Left cardiac atrium (tissue), 4 donors: Measurements from ENCODE around the gene TGFBR3. TPM values are rescaled to one million over a fixed set of nuclear protein-coding genes. Genes with fewer than 3 reads are reported as not detected.

Experiments used
- ATAC-seq, 2 donors: fragments of 200-7000 bp; cut with Tn5 transposase; one replicate each; pipeline ENCODE4 v1.9.1; 2020; ENCODE audit warnings: mild to moderate bottlenecking in 2 of 2, moderate library complexity in 2 of 2
- DNase-seq: peaks from one replicate; pipeline ENCODE4 v3.0.0-alpha.2; 2020
- intact Hi-C, 2 donors: fragments of 100-400 bp; cut with DNase I; formaldehyde crosslinking; loops; one replicate each; pipeline versions ENCODE4 v1.14.1 to v1.15.1; 2022 to 2023
- total RNA-seq, 2 donors: library from RNA; stranded (reverse); fragmentation: NEBNext Ultra II Directional; extraction: Animal tissue kit (Norgen Biotek cat#: 25700); gene quantifications; one replicate each; pipeline ENCODE4 v1.2.1, GENCODE V29; 2021
- donor health status: DM: no; HTN: yes; CAD: no.
- donor health status: DM: no; HTN: yes; CAD: no; lungs with severe emphysema.
- donor health status: DM: yes; HTN: yes; CAD: no.
- donor health status: Dilated cardiomyopathy.

Gene TGFBR3
- total RNA-seq, 2 donors from 2014 or later = 43.8 to 56.2 TPM

DNA sequence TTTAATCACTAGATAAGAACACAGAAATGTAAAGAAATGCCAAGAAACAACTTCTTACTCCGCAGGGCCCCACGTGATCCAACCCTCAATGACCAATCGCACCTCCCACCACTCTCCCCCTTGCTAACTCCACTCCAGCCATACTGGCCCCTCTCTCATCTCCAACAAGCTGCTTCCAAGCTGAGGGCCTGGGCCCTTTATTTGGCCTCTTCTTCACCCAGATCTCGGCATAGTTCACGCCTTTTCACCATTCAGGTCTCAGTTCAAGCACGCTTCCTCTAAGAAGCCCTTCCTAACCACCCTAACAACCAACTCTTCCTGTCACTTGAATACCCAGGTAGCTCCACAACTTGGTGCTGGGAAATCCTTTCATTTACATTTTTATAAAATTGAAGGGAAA lies 110.7 kb downstream of the TGFBR3 start:
- ATAC-seq (no peak), DNase-seq (no peak)
- intact Hi-C loops = no loop called here

DNA sequence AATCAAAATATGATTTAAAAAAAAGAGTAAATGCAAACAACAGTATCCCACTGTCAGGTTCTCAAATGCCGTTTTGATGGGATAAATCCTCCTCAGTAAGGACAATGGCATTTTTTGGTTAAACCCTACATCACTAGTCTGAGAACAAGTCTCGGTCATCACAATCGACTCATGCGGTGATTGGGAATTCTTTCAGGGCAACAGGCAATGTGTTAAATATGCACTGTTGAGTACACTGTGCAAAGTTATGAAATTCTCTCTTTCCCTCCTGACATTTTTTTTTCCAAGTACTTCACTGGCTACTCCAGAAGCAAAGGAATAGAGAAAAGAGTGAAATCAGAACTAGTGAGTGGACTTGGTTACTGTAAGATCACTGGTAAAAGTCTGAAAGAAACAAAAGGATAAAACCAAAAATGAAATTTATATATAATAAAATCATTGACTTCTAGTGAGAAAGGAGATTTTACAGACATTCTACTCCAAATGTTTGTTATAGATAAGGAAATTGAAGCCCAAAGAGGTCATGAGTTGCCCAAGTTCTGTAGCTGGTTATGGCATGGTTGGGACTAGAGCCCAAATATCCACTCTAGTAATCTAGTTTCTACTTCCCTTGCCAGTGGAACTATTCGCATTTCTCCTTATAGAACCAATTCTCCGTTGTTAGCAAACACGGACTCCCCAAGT lies 111.3 kb downstream of the TGFBR3 start:
- DNase-seq = no peak
- intact Hi-C loops = no loop called here
- no peak for ATAC-seq

DNA sequence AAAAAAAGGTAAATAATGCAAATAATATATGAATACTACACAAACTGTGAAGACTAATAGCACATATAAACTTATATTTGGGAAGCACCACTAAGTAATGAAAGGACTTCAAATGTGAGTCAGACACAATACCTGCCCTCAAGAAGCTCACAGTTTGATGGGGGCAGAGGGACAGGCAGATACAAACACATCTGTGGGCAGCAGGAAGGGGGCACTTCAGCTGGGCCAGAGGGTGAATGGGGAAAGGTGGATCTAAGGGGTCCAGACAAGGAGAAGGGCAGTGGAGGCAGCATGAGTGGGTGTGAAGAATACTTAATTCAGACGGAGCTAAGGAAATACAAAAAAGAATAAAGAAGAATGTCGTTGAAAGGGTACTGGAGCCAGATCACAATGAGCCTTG lies 114.2 kb downstream of the TGFBR3 start:
- no peak for DNase-seq
- no peak for ATAC-seq
- intact Hi-C loops = no loop called here

DNA sequence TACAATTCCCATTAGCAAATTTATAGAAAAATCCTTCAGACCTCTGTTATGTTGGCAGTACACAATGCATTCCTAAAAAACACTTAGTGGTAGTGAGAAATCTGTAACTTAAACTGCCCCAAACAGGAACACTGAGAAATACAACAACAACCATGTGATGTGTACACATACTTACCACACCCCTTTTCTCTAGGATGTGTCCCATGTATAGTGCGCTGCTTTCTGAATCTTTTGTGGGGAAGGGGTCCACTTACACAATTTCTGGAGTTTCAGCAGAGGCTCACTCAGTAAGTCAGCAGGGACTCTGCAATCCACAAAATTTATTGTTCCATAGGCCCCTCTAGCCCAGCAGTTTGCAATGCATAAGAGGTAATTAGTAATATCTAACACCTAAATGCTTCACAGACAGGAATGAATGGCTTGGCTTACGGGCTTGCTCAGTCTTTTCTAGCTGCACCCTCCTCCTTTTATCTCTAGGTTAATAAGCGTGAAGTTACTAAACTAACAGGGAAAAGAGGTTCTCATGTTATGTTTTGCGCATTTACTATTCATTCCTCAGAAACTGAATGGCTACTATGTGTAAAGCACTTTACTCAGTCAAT lies 115.2 kb downstream of the TGFBR3 start:
- intact Hi-C loops = no loop called here
- ATAC-seq (no peak), DNase-seq (no peak)

DNA sequence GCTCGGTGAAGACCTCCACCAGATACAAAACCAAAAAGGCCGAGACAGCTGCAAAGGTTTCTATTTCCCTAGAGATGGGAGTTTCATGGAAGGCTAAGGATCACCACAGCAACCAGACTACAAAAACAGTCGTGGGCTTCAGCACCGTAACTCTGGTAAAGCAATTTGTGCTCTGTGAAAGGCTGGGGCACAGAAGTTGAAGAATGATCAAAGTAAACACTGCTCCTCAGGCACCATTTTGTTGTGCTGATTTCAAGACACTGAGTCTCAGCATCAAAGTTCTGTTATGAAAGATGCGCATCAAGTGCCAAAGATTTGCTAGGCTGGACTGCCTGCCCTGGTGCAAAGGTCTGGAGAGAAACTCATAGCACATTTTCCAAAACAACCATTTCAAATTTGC lies 116.2 kb downstream of the TGFBR3 start:
- ATAC-seq = peak; percentile 23 to 70
- no peak for DNase-seq
- intact Hi-C loops = no loop called here

DNA sequence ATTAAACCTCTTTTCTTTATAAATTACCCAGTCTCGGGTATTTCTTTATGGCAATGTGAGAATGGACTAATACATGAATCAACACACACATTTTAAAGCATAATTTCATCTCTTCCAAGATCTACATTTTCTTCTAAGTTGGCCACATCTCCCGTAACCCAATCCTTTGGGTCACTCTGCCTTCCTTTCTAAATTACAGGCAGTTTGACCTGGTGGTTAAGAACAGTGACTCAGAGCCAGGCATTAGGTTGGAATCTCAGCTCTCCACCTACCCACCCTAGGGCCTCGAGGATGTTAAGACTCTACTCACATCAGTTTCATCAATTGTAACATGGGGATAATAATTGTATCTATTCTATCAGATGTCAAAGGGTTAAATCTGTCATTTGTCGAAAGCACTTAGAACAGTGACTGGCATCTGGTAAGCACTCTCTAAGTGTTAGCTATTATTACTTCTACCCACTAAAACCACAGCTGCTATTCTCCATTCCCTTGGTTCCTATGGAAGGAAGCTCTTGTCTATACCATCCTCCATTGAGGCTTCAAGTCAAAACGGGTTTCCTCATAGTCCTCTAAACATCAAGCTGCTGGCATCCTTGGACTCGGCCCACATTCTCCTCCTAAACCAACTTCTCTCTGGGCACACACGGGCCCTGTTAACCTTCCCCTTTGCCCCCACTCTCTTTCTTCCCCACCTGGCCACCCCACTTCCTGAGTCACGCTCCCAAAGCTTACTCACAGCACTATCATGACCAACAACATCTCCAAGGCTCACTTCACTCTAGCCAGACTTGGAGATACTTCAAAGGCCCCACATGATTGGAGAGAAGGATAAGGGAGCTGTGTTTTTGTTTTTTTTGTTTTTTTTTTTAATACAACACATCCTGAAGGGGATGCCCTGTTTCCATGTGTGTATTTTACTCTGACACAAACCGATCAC lies 116.9 kb downstream of the TGFBR3 start:
- intact Hi-C loops = no loop called here
- DNase-seq = no peak
- ATAC-seq = peak in 1 of 2 donors; percentile 53

DNA sequence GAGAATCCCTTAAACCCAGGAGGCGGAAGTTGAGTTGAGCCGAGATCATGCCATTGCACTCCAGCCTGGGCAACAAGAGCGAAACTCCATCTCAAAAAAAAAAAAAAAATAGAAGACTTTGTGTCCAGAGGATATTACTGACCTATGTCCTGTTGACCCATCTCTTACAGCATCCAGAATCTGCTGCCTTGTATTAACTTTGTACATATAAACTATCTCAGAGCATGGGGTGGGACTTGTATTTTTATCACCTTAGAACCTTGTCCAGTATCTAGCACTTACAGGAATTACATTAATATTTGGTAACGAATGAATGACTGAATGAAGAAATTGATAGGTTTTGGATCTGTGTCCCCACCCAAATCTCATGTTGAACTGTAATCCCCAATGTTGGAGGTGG lies 117.8 kb downstream of the TGFBR3 start:
- ATAC-seq (no peak), DNase-seq (no peak)
- intact Hi-C loops = no loop called here

DNA sequence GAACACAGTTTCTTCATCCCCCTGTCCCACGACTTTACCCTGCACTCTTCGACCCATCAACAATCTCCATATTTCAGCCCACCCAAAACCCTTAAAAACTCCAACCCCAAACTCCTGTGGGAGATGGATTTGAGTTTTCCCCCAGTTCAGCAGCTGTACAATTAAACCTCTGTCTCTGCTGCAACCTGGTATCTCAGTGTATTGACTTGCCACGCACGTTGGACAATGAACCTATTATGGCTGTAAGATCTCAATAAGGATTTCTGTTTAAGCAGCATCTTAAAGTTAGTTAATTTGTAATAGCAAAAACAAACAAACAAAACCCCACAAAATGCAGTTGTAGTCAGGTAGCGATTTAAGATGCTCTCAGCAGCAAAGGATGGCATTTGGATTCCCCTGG lies 119.1 kb downstream of the TGFBR3 start:
- DNase-seq = no peak
- ATAC-seq = no peak
- intact Hi-C loops = no loop called here

DNA sequence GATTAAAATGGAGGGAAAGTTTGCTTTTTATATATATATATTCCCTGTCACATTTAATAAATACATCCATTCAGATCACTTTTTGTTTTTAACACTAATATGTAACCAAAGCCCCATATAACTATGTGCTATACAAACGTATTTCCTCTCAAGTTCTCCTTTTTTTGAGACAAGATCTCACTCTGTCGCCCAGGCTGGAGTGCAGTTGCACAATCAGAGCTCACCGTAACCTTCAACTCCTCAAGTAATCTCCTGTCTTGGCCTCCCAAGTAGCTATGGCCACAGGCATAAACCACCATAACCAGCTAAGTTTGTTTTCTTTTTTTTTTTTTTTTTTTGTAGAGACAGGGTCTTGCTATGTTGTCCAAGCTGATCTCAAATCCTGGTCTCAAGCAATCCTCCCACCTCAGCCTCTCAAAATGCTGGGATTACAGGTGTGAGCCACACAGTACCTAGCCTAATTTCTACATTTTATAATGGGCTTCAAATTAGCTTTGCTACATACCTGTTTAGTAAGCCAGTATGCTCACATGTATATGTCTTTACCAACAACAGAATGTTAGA lies 120.0 kb downstream of the TGFBR3 start:
- intact Hi-C loops = no loop called here
- ATAC-seq (no peak), DNase-seq (no peak)

DNA sequence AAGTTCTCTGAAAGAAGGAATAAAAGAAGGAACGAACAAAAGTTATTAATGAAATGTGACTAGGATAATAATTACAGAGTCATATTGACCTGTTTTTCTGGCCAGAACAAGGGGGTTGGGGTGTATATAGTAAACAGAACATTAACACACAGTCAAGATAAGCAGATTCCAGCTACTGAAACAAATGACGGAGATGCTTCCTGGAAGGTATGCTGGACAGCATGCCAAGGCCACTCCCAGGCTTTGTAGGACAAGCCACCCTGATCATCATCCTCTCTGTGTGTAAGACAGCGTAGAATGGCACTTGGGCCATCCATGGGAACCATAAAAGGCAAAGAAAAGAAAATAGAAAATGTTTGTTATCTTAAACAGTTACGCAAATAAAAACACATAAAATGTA lies 120.7 kb downstream of the TGFBR3 start:
- intact Hi-C loops = no loop called here
- no peak for DNase-seq
- no peak for ATAC-seq

DNA sequence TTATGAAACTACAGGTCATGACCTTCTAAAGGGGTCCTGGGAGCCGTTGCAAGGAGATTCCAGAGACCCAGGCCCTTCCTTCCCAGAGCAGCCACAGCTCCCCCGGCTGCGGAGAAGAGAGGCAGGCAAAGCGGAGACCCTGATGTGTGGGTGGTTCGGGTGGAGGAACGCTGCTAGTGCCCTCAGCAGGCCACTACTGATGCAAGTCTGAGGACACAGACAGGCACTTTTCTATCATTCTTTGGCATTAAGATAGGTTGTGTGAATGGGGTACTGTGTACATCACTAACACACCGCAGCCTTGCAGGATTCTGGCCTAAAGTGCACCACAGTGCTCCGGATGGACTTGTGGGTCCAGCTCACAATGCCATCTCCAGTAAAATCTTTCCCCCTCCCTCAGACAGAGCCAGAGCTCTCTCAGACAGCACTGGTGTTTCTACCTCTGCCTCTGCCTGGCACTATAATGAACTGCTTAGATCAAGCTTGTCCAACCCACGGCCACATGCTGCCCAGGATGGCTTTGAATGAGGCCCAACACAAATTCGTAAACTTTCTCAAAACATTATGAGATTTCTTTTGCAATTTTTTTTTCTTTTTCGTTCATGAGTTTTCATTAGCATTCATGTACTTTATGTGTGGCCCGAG lies 121.4 kb downstream of the TGFBR3 start:
- DNase-seq (no peak), ATAC-seq (no peak)
- intact Hi-C loops = no loop called here

DNA sequence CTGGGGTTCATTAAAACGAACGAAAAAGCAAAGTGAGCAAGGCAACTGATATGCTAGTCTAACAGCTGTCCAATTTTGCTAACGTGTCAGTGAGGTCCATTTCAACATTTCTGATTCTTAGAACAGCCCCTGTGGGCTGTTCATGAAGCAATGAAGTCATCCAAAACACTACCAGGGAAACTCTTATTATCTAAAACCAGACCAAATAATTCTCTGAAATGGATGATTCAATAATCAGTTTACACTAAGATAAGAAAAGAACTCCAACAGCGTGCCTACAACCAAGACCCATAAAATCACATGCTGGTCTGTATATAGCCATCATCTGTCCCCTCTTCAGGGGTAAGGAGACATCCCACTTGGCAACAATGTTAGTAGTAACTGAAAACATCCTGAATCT lies 122.7 kb downstream of the TGFBR3 start:
- intact Hi-C loops = no loop called here
- DNase-seq = no peak
- ATAC-seq = peak; percentile 67 to 84

DNA sequence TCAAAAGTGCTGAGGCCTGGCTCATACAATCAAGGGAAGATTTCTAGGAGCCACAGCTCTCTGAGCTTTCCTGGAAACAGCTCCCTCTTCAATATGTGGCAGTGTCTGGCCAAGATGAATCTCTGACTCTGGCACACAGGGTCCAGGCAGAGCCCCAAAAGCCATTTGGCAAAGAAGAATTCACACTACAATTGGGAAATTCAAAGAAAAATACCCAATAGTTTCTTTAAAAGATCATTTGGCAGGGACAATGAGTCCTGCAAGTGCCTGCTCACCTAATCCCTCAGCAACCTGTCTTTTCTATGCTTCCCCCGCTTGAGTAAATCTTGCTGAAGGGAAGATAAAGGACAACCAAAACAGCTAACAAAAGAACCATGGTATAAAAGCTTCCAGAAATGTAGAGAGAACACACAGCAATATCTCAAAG lies 124.6 kb downstream of the TGFBR3 start:
- peak; percentile 38 to 75 for ATAC-seq
- intact Hi-C loops = no loop called here
- no peak for DNase-seq

DNA sequence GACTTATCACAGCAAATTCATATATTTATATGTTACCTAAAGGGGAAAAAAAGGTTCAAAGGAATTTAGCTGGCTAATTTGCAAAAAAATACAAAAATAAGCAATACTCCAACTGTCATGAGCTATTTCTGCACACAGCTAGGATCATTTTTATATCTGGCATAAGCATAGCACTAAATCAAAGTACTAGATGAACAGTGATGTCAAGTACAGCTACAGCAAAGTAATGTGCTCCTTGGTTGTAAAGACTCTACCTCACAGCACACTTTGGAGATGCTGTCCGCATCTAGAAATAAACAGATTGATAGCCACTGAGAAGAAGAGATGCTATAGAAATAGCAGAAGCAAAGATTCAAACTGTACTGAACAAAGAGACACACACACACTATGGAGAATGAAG lies 125.4 kb downstream of the TGFBR3 start:
- ATAC-seq = no peak
- DNase-seq = no peak
- intact Hi-C loops = no loop called here

DNA sequence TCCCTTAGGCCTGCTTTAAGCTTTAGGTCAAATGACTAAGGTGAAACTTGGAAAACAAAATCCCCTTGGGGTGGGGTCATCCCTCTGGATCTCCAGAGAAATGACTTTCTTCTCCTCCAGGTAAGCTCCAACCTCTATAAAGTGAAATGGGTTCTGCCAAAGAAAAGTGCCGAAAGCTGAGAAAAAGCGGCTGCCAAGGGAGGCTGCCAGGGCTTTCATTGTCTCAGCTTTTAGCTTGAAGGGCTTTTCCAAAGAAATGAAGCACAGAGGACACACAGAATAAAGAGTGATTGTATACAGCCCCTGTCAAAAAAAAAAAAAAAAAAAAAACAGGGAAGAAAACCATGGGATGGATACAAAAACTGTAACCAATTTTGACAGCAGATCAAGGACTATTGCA lies 126.9 kb downstream of the TGFBR3 start:
- DNase-seq (no peak), ATAC-seq (no peak)
- intact Hi-C loops = no loop called here

DNA sequence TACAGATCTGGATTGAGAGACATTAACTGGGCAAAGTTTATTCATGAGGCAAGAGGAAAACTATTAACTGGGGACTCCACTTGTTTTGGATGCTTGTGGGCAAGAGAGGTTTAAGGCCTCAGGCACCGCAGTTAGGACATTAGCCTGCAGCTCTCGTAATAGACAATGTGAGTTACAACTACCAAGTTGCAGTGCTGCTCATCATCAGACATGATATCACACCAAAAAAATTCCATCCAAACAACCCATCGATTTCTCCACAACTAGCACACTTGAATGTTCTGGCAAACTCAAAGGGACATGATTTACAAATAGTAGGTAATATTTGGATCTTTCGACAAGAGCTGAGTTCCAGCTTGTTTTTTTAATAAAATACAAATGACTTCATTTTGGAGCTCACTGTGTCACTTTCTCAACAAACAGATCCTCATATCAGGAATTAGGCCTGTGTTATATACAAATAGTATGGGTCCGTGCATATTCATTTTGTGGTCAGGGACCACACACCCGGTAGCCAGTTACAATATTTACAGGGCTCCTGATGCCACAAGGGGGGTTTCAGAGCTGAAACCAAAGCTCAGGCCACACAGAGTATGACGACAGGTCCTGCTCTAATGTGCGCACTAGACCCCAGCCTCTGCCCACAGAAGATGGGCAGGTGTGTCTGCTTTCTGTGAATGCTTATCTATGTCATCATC lies 128.0 kb downstream of the TGFBR3 start:
- DNase-seq (no peak), ATAC-seq (peak in 1 of 2 donors; percentile 36)
- intact Hi-C loops = no loop called here

DNA sequence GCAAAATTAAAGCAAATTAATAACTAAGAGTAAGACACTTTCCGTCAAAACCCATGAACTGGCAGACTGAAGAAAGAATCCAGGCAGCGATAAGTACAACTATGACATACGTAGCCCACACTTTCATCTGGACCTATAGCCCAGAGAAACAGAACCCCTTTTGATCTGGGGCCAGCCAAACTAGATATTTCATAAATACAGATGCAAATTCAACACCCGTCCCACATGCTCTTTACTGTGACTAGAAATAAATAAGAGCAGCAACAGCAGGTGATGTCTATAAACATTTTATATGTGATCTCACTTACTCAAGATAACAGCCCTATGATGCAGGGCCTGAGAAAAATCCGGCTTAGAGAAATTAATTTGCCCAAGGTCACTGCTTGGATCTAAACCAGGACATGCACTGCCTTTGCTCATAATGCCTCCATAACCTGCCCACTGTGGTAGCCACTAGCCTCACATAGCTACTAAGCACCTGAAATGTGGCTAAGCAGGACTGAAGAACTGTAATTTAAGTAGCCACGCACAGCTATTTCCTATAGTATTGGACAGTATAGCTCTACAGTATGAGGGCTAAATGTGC lies 130.2 kb downstream of the TGFBR3 start:
- no peak for ATAC-seq
- intact Hi-C loops = no loop called here

DNA sequence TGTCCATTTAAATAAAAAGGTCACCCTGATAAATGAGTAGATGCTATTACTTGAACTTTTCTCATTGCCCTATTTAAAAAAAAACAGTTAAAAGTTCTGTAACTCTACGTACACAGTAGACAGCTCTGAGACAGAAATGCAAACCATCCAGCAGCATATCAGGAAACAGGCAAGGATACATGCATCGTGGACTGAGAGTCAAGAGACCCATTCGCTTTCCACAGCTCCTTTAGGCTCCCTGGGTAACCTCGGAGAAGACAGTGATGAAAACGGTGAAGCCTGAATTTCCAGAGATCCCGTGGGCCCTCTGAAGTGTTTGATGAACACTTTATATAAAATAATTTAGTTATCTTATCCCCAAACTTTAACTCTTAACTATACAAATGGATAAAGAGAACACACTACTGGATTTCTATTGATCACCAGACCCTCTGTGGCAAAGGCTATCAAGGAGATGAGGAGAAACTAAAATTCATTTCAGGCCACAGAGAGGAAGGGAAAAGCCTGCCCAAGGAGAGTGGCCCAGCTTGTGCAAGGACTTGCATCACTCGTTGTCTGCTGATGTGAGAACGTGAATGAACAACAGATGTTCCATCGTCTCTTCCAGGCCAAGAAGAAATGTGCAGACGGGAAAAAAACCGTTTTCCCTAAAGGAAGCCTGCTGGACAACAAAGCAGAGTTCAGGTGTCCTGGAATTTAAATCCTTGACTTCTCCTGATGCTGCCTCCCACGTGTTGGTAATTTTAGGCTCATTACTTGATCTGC lies 131.0 kb downstream of the TGFBR3 start:
- intact Hi-C loops = no loop called here
- ATAC-seq = peak; percentile 45 to 73
- peak; percentile 38 for DNase-seq

More for the DNA sequence above, 130.2 kb downstream of the TGFBR3 start:
- DNase-seq = no peak
